Stimulated activated CD4-positive, alpha-beta T cell treated with anti-CD3 and anti-CD28 coated beads, Interleukin-4, amount 100 ng/mL, for 24 hours (primary cell): ENCODE results near the gene METTL26.

Source experiments
- DNase-seq: peaks from one replicate; pipeline ENCODE4 v3.0.0-alpha.2; 2020

Gene METTL26

GRCh38 chr16:636206-637080, at the start of gene METTL26:
Gene METTL26, minus strand, starts transcription at chr16:636305. Its CDS starts 15 bp downstream, at chr16:636290.
- DNase-seq, result peak; percentile 93

DNA sequence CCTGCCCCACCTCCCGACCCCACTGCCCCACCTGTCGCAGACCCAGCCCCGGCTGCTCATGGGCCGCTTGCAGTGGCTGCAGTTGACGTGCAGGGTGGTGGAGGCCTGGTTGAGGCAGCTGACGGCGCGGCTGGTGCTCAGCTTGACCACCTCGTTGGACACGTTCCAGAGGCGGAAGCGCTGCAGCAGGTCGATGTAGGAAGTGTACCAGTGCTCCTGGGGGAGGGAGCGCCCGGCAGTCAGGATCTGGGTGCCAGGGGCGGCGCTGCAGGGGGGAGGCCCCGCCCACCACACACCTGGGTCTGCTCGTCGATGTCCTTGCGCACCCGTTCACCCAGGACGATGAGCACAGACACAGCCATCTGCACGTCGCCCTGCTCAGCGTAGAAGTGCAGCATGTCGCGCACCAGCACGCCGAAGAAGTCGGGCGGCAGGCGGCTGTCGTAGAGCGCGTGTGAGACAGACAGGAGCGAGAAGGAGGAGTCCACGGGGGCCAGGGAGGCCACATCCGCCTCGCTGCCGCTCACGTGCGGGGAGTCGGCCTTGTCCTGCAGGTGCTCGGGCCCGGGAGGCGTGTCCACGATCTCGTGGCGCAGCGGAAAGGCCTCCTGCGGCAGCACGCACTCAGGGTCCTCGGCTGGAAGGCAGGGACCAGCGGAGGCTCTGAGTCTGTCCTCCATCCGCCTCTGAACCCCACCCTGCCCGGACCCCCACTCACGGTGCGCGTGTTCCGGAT, 49.0 kb upstream of the METTL26 start:
- no peak for DNase-seq

- DNase-seq, result peak; percentile 98
These were observed 48.1 kb upstream of the METTL26 start, which contains the start of gene JMJD8 for GRCh38 chr16:684071-684794. Gene JMJD8, minus strand, starts transcription at chr16:684334. Its CDS starts 15 bp downstream, at chr16:684319.

GRCh38 chr16:683396-684070, 47.4 kb upstream of the METTL26 start:
- no peak for DNase-seq

- DNase-seq, result no peak
These were observed 46.6 kb upstream of the METTL26 start for GRCh38 chr16:682493-683395.

DNA sequence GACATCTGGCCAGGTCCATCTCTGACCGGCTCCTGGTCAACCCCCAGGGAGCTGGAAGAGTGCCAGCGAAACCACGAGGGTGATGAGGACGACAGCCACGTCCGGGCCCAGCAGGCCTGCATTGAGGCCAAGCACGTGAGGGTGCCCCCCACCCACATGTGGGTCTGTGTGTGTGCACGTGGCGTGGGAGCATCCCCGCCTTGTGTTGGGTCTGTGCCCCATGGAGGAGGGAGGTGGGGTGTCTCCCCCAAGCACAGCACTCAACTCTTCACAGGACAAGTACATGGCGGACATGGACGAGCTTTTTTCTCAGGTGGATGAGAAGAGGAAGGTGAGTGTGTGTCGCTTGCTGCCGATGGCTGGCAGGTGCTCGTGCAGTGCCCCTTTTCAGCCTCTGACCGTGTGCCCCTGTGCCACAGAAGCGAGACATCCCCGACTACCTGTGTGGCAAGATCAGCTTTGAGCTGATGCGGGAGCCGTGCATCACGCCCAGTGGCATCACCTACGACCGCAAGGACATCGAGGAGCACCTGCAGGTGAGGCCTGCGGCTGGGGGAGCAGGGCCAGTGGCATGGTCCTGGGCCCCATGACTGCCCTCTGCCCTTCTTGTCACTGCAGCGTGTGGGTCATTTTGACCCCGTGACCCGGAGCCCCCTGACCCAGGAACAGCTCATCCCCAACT, 45.8 kb upstream of the METTL26 start:
- no peak for DNase-seq

- DNase-seq, result no peak
These were observed 45.1 kb upstream of the METTL26 start for GRCh38 chr16:680967-681745.

- no peak for DNase-seq
These were observed 44.5 kb upstream of the METTL26 start for GRCh38 chr16:680625-680945.

GRCh38 chr16:679814-680624, 43.9 kb upstream of the METTL26 start, which contains the start of gene STUB1:
Gene STUB1, plus strand, starts transcription at chr16:680410. Its CDS starts 116 bp downstream, at chr16:680526.
- DNase-seq, result peak; percentile 89

- DNase-seq, result peak; percentile 55
These were observed 43.0 kb upstream of the METTL26 start for GRCh38 chr16:678858-679813.

- DNase-seq, result no peak
These were observed 42.2 kb upstream of the METTL26 start for GRCh38 chr16:678209-678857.

DNA sequence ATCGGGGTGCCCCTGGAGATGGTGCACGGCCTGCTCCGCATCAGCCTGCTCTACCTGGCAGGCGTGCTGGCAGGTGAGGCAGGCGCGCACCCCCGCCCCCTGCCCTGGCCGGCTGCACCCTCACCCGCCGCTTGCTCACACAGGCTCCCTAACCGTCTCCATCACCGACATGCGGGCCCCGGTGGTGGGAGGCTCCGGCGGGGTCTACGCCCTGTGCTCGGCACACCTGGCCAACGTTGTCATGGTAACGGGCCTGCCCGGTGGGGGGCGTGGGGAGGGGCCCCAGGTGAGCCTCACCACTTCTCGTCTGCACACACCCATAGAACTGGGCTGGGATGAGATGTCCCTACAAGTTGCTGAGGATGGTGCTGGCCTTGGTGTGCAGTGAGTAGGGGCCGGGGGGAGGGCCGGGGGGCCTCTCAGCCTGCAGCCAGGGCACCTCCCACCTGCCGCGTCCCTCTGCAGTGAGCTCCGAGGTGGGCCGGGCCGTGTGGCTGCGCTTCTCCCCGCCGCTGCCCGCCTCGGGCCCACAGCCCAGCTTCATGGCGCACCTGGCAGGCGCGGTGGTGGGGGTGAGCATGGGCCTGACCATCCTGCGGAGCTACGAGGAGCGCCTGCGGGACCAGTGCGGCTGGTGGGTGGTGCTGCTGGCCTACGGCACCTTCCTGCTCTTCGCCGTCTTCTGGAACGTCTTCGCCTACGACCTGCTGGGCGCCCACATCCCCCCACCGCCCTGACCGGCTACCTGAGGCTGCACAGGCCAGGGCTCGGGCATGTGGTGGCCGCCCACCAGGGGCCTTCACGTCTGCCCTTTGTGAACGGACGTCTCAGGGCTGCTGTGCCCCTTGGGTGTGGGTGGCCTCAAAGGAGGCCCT, 41.4 kb upstream of the METTL26 start:
- no peak for DNase-seq

DNA sequence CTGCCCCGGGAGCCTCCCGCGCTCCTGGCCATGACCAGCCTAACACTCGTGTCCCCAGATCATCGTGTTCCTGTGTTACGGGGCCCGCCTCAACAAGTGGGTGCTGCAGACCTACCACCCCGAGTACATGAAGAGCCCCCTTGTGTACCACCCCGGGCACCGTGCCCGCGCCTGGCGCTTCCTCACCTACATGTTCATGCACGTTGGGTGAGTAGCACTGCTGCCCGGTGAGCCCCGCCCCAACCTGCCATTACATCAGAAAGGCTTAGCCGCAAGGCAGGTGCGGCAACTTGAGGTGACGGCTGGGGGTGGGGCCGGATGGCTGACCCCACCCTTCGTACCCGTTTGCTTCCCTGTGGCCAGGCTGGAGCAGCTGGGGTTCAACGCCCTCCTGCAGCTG, 40.8 kb upstream of the METTL26 start:
- no peak for DNase-seq

DNA sequence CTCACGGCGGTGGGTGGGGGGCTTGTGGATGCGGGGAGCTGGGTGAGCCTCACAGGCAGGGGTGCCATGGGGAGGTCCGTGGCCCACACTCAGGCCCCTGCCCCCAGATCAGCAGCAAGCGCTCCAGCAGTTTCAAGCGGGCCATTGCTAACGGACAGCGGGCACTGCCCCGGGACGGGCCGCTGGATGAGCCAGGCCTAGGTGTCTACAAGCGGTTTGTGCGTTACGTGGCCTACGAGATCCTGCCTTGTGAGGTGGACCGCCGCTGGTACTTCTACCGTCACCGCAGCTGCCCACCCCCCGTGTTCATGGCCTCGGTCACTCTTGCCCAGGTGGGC, 40.4 kb upstream of the METTL26 start:
- DNase-seq, result no peak

DNA sequence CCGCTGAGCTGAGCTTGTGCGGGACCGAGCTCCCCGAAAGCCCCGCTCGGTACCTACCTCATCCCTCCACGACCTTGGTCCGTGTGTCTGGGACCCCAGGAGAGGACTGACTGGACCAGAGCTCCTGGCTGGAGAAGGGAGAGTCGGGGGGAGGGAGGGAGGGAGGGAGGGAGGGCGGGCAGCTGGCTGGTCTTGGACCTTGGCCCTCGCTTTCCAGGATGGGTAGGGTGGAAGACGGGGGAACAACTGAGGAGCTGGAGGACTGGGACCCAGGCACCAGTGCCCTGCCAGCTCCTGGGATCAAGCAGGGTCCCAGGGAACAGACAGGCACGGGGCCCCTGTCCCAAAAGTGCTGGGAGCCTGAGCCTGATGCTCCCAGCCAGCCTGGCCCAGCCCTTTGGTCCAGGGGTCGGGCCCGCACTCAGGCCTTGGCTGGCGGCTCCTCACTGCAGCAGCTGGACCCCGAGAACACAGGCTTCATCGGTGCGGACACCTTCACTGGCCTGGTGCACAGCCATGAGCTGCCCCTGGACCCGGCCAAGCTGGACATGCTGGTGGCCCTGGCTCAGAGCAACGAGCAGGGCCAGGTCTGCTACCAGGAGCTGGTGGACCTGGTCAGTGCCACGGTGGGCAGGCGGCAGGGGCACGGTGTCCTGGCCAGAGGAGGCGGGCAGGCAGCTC, 39.9 kb upstream of the METTL26 start:
- no peak for DNase-seq
